Measurements from ENCODE around the gene TRABD2B.

Gene TRABD2B

DNA sequence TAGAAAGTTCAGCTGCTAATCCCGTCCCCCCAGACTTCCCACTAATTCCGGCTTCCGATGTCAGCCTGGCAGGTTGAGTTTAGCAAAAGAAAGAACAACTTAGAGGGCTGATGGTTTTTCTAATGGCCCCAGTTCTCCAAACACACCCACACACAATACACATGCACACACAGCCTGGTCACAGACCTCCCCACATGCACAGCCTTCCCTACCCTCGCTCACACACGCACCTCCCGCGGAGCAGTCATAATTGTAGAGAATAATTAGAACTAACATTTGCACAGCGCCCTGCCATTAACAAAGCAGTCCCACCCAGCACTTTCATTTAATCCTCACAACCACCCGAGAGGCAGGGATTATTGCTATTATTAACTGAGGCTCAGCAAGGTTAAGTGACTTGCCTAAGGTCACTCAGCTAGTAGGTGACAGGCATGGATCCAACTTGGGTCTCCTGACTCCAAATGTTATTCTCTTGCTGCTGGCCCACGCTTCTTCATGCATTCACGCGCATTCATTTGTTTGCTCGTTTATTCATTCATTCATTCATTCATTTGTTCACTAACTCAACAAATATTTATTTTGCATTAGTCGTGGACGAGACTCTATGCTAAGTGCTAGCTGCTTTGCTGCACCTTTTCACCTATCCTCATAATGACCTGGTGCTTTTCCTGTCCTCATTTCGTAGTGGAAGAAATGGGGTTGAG, 284.4 kb downstream of the TRABD2B start:
- no peak for DNase-seq

DNA sequence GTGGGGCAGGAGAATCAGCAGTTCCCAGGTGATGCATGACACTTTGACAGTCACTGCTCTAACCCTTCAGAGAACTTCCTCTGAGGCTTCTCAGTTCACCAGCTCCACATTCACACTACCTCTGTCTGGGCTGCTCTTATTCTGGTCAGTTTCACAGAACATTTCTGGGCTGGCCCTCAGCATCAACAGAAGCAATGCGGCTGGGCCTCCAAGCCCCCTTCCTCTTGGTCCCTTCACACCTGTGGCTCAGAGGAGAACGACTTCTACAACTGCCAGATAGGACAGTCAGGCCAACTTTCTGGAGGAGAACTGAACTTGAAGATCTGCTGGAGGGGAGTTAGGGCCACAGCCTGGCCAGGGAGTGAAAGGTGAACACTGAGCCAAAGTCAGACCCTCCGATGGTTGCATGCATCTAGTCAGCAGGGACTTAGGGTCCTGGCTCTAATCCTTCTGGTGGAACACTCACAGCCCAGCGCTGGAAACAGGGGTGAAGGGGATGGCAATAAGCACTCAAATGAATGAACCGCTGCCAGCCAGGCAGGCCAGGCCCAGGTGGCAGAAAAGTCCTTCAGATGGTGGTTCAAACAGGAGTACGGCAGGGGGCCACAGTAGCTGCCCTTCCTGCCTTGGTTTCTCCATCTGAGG, 285.2 kb downstream of the TRABD2B start:
- no peak for DNase-seq

DNA sequence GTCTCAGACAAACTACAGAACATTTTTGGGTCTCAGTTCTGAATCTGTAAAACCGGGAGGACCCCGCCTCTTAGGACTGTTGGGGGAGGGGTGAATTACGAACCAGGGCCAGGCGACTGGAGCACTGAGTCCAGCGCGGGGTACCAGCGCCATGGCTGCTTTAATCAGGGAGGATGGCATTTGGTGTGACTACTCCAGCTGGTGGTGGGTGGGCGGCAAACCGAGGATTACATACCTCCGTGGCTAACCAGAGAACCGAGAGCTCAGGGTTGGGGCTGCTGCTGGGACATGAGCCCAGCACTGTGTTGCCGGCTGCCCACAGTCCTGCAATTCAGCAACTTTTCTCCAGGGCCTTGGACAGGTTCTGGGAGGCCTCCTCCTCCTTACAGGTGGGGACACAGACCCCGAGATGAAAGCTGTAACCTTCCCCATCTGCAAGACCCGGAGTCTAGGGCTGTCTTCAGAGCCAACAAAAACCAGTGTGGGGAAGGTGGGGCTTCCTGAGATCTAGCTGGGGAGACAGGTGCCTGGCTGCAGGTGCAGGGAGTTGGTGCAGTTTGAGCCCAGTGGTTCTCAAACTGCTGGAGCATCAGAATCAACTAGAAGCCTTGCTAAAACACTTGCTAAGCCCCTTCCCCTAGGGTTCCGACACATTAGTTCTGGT, 285.9 kb downstream of the TRABD2B start:
- no peak for DNase-seq
